Adrenal gland (tissue), 5 donors: ENCODE results near the gene ADIPOR2.

Experiments used
- POLR2A ChIP-seq, 2 donors: fragments of 450-650 bp; IDR thresholded peaks; one replicate each; pipeline ENCODE4 v1.6.1; 2017; ENCODE audit warnings: antibody characterized with exemption in 2 of 2, mild to moderate bottlenecking in 2 of 2, moderate library complexity in 1 of 2
- TF ChIP-seq, protein P1 (sequence below), 6 experiments: fragments of 450-650 bp in 4 of 6; fragments of 200-600 bp in 2 of 6; sonication (generic) in 1 of 6; IDR thresholded peaks; 1 replicate in 5 of 6; 2 replicates in 1 of 6; pipeline versions ENCODE4 v1.5.1 to v1.8.0; 2016 to 2021; ENCODE audit warnings: antibody characterized with exemption in 6 of 6, mild to moderate bottlenecking in 2 of 6, moderate library complexity in 1 of 6
- donor health status: DM: no; HTN: no; CAD: no.

DNA sequence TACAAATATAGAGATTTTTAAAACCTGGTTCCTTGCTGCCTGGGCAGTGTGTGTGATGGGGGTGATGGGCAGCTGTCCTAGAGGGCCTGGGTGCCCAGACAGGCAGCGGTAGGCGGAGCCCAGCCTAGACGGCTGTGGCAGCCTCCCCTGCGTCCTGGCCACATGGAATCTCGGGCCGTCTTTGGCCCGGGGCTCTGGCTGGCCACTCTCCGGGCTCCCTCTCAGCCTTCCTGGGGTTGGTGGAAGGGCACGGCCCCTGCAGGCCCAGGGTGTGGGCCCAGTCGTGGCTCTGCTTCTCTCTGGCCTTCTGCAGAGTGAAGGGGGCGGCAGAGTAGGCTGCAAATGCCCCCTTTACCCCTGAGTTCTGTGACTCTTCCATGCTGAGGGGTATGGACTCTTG is 131.8 kb downstream of the ADIPOR2 start:
- TF ChIP-seq, protein P1, sequence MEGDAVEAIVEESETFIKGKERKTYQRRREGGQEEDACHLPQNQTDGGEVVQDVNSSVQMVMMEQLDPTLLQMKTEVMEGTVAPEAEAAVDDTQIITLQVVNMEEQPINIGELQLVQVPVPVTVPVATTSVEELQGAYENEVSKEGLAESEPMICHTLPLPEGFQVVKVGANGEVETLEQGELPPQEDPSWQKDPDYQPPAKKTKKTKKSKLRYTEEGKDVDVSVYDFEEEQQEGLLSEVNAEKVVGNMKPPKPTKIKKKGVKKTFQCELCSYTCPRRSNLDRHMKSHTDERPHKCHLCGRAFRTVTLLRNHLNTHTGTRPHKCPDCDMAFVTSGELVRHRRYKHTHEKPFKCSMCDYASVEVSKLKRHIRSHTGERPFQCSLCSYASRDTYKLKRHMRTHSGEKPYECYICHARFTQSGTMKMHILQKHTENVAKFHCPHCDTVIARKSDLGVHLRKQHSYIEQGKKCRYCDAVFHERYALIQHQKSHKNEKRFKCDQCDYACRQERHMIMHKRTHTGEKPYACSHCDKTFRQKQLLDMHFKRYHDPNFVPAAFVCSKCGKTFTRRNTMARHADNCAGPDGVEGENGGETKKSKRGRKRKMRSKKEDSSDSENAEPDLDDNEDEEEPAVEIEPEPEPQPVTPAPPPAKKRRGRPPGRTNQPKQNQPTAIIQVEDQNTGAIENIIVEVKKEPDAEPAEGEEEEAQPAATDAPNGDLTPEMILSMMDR (IDR thresholded peaks at IDR 0.05) = no peak
- TF ChIP-seq POLR2A (IDR thresholded peaks at IDR 0.05) = no peak
